Measurements from ENCODE around the gene CAMK2D. TPM values are rescaled to one million over a fixed set of nuclear protein-coding genes. Genes with fewer than 3 reads are reported as not detected.

Gene CAMK2D
- total RNA-seq, 1 donor from 2014 or later, result 50.3 TPM

DNA sequence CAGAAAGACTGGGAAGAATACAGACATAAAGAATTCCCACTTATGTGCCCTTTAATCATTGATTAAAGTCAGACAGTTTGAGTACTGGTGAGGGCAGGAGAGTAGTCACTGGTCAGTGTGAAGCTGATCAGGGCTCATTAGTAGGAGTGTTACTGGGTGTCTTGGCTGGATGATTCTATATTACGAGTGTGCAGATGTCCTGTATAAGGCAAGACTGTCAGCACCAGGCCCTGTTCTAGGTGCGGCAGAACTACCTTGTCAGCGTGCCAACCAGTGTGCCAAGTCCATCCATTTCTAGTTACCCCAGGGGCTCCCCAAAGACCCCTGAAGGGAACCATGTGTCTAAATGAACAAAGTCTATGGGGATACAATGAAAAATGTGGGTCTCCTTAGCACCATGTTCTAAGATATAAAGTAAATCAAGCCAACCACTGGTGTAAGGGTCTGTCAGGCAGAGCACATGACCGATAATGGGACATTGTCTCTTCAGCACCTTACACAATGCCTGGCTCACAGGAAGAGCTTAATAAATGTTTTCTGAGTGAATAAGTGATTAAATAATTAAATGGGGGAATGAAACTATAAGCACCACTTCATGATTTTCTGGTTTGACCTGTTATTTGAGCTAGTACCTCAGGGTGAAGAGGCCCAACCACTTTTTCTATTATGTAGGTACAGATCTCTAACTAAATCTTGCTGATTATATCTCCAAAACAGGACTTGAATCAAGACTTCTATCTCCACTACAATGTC, 205.0 kb downstream of the CAMK2D start:
- H3K27me3 ChIP-seq, result no peaks in the 10 kb centered on the region
- no peaks in the 10 kb centered on the region for H3K36me3 ChIP-seq
- H3K4me1 ChIP-seq, result peaks cover 21% of the 10 kb centered on the region
- TF ChIP-seq, protein P1, sequence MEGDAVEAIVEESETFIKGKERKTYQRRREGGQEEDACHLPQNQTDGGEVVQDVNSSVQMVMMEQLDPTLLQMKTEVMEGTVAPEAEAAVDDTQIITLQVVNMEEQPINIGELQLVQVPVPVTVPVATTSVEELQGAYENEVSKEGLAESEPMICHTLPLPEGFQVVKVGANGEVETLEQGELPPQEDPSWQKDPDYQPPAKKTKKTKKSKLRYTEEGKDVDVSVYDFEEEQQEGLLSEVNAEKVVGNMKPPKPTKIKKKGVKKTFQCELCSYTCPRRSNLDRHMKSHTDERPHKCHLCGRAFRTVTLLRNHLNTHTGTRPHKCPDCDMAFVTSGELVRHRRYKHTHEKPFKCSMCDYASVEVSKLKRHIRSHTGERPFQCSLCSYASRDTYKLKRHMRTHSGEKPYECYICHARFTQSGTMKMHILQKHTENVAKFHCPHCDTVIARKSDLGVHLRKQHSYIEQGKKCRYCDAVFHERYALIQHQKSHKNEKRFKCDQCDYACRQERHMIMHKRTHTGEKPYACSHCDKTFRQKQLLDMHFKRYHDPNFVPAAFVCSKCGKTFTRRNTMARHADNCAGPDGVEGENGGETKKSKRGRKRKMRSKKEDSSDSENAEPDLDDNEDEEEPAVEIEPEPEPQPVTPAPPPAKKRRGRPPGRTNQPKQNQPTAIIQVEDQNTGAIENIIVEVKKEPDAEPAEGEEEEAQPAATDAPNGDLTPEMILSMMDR (IDR thresholded peaks at IDR 0.05), result no peak
- no peak for TF ChIP-seq POLR2AphosphoS5 (IDR thresholded peaks at IDR 0.05; ENCODE audit: insufficient read depth in 1 of 2, low read depth in 1 of 2)
- peak overlapping the region in 1 of 2 donors; percentile 1 for H3K4me3 ChIP-seq
- intact Hi-C loops (cut with DNase I), result no loop called here
- DNase-seq (ENCODE audit: extremely low spot score in 2 of 2), result no peak
- no peaks in the 10 kb centered on the region for H3K9me3 ChIP-seq
- peak overlapping the region; percentile 60 for H3K27ac ChIP-seq

DNA sequence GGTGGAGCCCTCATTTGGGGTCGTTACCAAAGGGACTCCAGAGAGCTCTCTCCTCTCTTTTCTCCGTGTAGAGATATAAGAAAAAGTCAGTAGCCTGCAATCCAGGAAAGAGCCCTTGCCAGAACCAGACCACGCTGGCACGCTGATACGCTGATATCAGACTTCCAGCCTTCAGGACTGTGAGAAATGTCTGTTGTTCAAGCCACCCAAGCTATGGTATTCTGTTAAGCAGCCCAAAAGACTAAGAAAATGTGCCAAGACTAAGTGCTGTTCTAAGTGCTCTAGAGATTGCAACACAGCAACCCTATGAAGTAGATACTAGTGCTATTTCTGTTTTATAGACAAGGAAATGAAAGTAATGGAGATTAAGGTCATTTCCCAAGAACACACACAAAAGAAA, 205.7 kb downstream of the CAMK2D start:
- H3K9me3 ChIP-seq, result no peaks in the 10 kb centered on the region
- H3K36me3 ChIP-seq, result no peaks in the 10 kb centered on the region
- peak overlapping the region; percentile 60 for H3K27ac ChIP-seq
- peaks cover 18% of the 10 kb centered on the region for H3K4me1 ChIP-seq
- H3K4me3 ChIP-seq, result peak overlapping the region in 1 of 2 donors; percentile 1
- intact Hi-C loops (cut with DNase I), result no loop called here
- TF ChIP-seq, protein P1 (IDR thresholded peaks at IDR 0.05), result no peak
- TF ChIP-seq POLR2AphosphoS5 (IDR thresholded peaks at IDR 0.05; ENCODE audit: insufficient read depth in 1 of 2, low read depth in 1 of 2), result peak in 1 of 2 donors; percentile 56
- no peak for TF ChIP-seq POLR2A (IDR thresholded peaks at IDR 0.05)
- no peaks in the 10 kb centered on the region for H3K27me3 ChIP-seq
- no peak for DNase-seq (ENCODE audit: extremely low spot score in 2 of 2)

DNA sequence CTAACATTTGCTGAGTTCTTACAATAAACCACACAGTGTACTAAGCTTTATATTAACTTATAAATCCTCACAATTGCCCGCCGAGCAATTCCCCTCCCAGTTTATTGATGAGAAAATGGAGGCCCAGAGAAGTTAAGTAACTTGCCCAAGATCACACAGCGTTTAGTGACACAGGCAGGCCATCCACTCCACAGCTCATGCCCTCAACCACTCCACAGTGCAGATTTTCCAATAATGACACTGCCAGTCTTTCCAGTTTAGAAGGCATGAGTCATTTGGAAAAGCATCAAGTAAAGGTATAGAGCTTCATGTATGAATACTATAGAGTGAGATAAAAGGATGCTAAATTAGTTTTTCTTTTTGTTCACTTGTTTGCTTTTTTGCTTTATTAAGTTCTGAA, 208.5 kb downstream of the CAMK2D start:
- Histone ChIP-seq H3K36me3 (no peaks in the 10 kb centered on the region), H3K27me3 (no peaks in the 10 kb centered on the region), H3K4me1 (peaks cover 14% of the 10 kb centered on the region), H3K27ac (no peak overlapping the region), H3K4me3 (no peak overlapping the region), H3K9me3 (no peaks in the 10 kb centered on the region)
- intact Hi-C loops (cut with DNase I), result no loop called here
- TF ChIP-seq POLR2AphosphoS5 (IDR thresholded peaks at IDR 0.05; ENCODE audit: insufficient read depth in 1 of 2, low read depth in 1 of 2) (peak in 1 of 2 donors; percentile 13), POLR2A (IDR thresholded peaks at IDR 0.05) (no peak)
- TF ChIP-seq, protein P1 (IDR thresholded peaks at IDR 0.05), result no peak
- DNase-seq (ENCODE audit: extremely low spot score in 2 of 2), result no peak

DNA sequence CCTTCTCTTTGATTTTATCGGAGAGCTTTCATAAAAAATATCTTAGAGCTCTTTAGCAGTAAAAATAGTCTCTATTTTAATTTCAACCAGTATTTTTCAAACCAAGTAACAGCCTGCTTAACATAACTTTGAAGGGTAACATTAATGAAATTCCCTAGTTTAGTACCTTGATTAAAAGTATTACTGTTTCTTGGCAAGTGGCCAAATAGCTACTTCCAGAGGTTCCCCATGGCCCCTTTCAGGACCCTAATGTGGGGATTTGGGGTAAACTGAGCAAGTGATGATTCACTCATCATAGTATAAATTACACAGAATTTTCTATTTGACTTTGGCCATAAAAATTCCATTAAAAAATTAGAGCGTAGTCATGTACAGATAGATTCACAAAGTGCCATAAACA, 211.0 kb downstream of the CAMK2D start:
- H3K4me3 ChIP-seq, result no peak overlapping the region
- TF ChIP-seq POLR2A (IDR thresholded peaks at IDR 0.05) (no peak), POLR2AphosphoS5 (IDR thresholded peaks at IDR 0.05; ENCODE audit: insufficient read depth in 1 of 2, low read depth in 1 of 2) (no peak)
- TF ChIP-seq, protein P1 (IDR thresholded peaks at IDR 0.05), result no peak
- no peak for DNase-seq (ENCODE audit: extremely low spot score in 2 of 2)
- no peak overlapping the region for H3K27ac ChIP-seq
- no peaks in the 10 kb centered on the region for H3K27me3 ChIP-seq
- intact Hi-C loops (cut with DNase I), result no loop called here
- peaks cover 14% of the 10 kb centered on the region for H3K4me1 ChIP-seq
- H3K36me3 ChIP-seq, result no peaks in the 10 kb centered on the region
- no peaks in the 10 kb centered on the region for H3K9me3 ChIP-seq

DNA sequence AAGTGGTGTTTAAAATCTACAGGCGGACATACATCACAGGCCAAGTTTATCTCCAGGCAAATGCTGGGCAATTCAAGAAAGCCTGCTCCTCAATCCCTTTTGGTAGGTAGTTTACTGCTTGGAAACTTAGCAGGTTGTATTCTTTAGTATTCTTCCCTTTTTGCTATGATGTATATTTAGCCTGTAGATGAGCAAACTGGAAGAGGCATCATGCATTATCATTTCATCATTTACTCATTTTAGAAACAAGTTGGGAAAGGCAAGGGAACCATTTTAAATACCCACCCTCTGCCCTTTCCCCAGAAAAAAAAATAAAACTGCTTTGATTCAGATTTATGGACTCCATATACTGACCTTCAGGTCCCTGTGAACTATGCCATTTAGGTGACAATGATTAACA, 213.2 kb downstream of the CAMK2D start:
- Histone ChIP-seq H3K27ac (peak overlapping the region; percentile 60), H3K27me3 (no peaks in the 10 kb centered on the region), H3K4me1 (peaks cover 12% of the 10 kb centered on the region), H3K4me3 (no peak overlapping the region), H3K36me3 (no peaks in the 10 kb centered on the region), H3K9me3 (no peaks in the 10 kb centered on the region)
- no peak for DNase-seq (ENCODE audit: extremely low spot score in 2 of 2)
- TF ChIP-seq POLR2A (IDR thresholded peaks at IDR 0.05), result no peak
- TF ChIP-seq, protein P1 (IDR thresholded peaks at IDR 0.05), result no peak
- TF ChIP-seq POLR2AphosphoS5 (IDR thresholded peaks at IDR 0.05; ENCODE audit: insufficient read depth in 1 of 2, low read depth in 1 of 2), result no peak
- intact Hi-C loops (cut with DNase I), result loop anchor here (5.0 kb wide), 1 partner anchor 214 kb away; the partner anchor contains the start of gene CAMK2D
